Measurements from ENCODE around the gene CFAP74. TPM values are rescaled to one million over a fixed set of nuclear protein-coding genes. Genes with fewer than 3 reads are reported as not detected.

The CFAP74 gene
- total and polyA plus RNA-seq, 2 of the 13 experiments (the other 11 are each of a cell fraction or from before 2014, with no cell fraction given), result 0.27 to 0.62 TPM

DNA sequence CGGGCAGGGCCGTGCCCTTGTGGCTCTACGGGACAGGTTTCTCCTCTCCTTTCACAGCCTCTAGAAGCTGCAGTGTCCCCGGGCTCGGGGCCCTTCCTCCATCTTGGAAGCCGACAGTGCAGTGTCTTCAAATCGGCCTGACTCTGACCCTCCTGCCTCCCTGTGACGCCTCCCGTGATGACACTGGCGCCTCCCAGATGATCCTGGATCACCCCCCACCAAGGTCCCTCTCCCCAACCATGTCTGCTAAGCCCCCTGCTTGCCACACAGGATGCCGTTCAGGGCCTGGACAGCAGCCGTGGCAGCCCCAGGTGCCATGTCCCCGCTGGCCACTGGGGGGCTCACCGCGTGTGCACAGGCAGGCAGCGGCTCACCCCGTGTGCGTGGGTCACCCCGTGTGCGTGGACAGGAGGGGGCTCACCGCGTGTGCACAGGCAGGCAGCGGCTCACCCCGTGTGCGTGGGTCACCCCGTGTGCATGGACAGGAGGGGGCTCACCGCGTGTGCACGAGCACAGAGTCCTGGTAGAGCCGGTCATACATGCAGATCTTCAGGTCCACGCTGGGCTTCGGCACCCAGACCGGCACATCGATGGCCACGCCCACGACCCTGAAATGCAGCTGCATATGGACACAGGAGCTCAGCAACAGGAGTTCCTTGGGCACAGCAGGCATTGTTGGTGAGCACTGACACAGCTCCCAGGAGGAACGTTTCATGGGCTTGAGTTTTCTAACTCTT, 59.6 kb downstream of the CFAP74 start (continued):
- TF ChIP-seq, protein P1, sequence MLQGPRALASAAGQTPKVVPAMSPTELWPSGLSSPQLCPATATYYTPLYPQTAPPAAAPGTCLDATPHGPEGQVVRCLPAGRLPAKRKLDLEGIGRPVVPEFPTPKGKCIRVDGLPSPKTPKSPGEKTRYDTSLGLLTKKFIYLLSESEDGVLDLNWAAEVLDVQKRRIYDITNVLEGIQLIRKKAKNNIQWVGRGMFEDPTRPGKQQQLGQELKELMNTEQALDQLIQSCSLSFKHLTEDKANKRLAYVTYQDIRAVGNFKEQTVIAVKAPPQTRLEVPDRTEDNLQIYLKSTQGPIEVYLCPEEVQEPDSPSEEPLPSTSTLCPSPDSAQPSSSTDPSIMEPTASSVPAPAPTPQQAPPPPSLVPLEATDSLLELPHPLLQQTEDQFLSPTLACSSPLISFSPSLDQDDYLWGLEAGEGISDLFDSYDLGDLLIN (CRISPR knock-in tag; IDR thresholded peaks at IDR 0.05; ENCODE audit: borderline replicate concordance), result no peak
- TF ChIP-seq SP2 (CRISPR knock-in tag; IDR thresholded peaks at IDR 0.05), result no peak
- TF ChIP-seq MTF1 (CRISPR knock-in tag; IDR thresholded peaks at IDR 0.05), result no peak
- no peak for TF ChIP-seq ZNF207 (IDR thresholded peaks at IDR 0.05; ENCODE audit: borderline replicate concordance)
- no peak for TF ChIP-seq EP300 (IDR thresholded peaks at IDR 0.05; ENCODE audit: low read depth in 2 of 2, low read length in 2 of 2)
- no peak; the same call in 1 of the 2 replicates for TF ChIP-seq EP300 (CRISPR knock-in tag; IDR thresholded peaks at IDR 0.05; ENCODE audit: borderline replicate concordance)
- TF ChIP-seq ZNF773 (CRISPR knock-in tag; IDR thresholded peaks at IDR 0.05; ENCODE audit: borderline replicate concordance), result no peak
- TF ChIP-seq, protein P2, sequence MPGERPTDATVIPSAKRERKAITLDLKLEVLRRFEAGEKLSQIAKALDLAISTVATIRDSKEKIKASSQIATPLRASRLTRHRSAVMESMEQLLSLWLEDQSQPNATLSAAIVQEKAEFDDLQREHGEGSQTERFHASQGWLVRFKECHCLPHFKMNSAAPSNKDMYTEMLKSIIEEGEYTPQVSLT (CRISPR knock-in tag; IDR thresholded peaks at IDR 0.05; ENCODE audit: borderline replicate concordance, low read depth), result no peak
- TF ChIP-seq, protein P3, sequence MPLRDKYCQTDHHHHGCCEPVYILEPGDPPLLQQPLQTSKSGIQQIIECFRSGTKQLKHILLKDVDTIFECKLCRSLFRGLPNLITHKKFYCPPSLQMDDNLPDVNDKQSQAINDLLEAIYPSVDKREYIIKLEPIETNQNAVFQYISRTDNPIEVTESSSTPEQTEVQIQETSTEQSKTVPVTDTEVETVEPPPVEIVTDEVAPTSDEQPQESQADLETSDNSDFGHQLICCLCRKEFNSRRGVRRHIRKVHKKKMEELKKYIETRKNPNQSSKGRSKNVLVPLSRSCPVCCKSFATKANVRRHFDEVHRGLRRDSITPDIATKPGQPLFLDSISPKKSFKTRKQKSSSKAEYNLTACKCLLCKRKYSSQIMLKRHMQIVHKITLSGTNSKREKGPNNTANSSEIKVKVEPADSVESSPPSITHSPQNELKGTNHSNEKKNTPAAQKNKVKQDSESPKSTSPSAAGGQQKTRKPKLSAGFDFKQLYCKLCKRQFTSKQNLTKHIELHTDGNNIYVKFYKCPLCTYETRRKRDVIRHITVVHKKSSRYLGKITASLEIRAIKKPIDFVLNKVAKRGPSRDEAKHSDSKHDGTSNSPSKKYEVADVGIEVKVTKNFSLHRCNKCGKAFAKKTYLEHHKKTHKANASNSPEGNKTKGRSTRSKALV (CRISPR knock-in tag; IDR thresholded peaks at IDR 0.05), result no peak
- no peak for TF ChIP-seq NFE2L1 (CRISPR knock-in tag; IDR thresholded peaks at IDR 0.05; ENCODE audit: borderline replicate concordance)
- TF ChIP-seq ZZZ3 (CRISPR knock-in tag; IDR thresholded peaks at IDR 0.05; ENCODE audit: borderline replicate concordance), result no peak
- TF ChIP-seq, protein P4, sequence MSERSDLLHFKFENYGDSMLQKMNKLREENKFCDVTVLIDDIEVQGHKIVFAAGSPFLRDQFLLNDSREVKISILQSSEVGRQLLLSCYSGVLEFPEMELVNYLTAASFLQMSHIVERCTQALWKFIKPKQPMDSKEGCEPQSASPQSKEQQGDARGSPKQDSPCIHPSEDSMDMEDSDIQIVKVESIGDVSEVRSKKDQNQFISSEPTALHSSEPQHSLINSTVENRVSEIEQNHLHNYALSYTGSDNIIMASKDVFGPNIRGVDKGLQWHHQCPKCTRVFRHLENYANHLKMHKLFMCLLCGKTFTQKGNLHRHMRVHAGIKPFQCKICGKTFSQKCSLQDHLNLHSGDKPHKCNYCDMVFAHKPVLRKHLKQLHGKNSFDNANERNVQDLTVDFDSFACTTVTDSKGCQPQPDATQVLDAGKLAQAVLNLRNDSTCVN (CRISPR knock-in tag; IDR thresholded peaks at IDR 0.05; ENCODE audit: borderline replicate concordance), result no peak
- peak; percentile 50; the same call in 1 of the 2 replicates for TF ChIP-seq ZNF777 (CRISPR knock-in tag; IDR thresholded peaks at IDR 0.05)
- TF ChIP-seq, protein P5, sequence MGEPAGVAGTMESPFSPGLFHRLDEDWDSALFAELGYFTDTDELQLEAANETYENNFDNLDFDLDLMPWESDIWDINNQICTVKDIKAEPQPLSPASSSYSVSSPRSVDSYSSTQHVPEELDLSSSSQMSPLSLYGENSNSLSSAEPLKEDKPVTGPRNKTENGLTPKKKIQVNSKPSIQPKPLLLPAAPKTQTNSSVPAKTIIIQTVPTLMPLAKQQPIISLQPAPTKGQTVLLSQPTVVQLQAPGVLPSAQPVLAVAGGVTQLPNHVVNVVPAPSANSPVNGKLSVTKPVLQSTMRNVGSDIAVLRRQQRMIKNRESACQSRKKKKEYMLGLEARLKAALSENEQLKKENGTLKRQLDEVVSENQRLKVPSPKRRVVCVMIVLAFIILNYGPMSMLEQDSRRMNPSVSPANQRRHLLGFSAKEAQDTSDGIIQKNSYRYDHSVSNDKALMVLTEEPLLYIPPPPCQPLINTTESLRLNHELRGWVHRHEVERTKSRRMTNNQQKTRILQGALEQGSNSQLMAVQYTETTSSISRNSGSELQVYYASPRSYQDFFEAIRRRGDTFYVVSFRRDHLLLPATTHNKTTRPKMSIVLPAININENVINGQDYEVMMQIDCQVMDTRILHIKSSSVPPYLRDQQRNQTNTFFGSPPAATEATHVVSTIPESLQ (CRISPR knock-in tag; conservative IDR thresholded peaks at IDR 0.05), result no peak
- TF ChIP-seq RBFOX2 (IDR thresholded peaks at IDR 0.05; ENCODE audit: low read depth, low read length), result 0 out of 2 replicates have a peak, but pooled peaks have one; percentile 59
- no peak for TF ChIP-seq RCOR2 (CRISPR knock-in tag; IDR thresholded peaks at IDR 0.05)
- no peak for TF ChIP-seq FOXC1 (CRISPR knock-in tag; IDR thresholded peaks at IDR 0.05; ENCODE audit: borderline replicate concordance)
- TF ChIP-seq FOSL2 (CRISPR knock-in tag; IDR thresholded peaks at IDR 0.05), result peak; percentile 42
- no peak for TF ChIP-seq ZNF543 (CRISPR knock-in tag; IDR thresholded peaks at IDR 0.05)
- no peak; the same call in none of the 2 replicates for TF ChIP-seq ZFY (CRISPR knock-in tag; IDR thresholded peaks at IDR 0.05)
- no peak for TF ChIP-seq RFX5 (IDR thresholded peaks at IDR 0.05; ENCODE audit: low read depth, low read length)

Measured in HepG2 (cell line).